Natural killer cell (primary cell): ENCODE data around the gene PTGS2. TPM values are rescaled to one million over a fixed set of nuclear protein-coding genes. Genes with fewer than 3 reads are reported as not detected.
"Not testable (repeated sequence)": the region's sequence is repeated elsewhere in the genome, so short reads cannot be mapped to it uniquely, and the experiment has no call there.

Experiments used
- ATAC-seq, 3 donors: fragments of 150-1000 bp in 2 of 3; fragments of 200-7000 bp in 1 of 3; cut with Tn5 transposase; 1 replicate in 1 of 3; 2 replicates in 2 of 3; pipeline ENCODE4 v1.10.0; 2021; ENCODE audit warnings: mild to moderate bottlenecking in 2 of 3, moderate library complexity in 2 of 3
- DNase-seq, 2 donors: peaks; one replicate each; pipeline versions ENCODE4 v3.0.0 to v3.0.0-alpha.2; 2013 to 2021; ENCODE audit warnings: mixed read lengths in 1 of 2
- H3K27ac ChIP-seq: one replicate; pipeline ENCODE4 v1.5.1; 2013; ENCODE audit warnings: mild to moderate bottlenecking, low read length
- H3K27me3 ChIP-seq: one replicate; pipeline ENCODE4 v1.6.1; 2013; ENCODE audit warnings: low read length; ENCODE audit not compliant: control insufficient read depth, insufficient read depth
- H3K36me3 ChIP-seq: one replicate; pipeline ENCODE4 v1.6.1; 2013; ENCODE audit warnings: low read length; ENCODE audit not compliant: control insufficient read depth, insufficient read depth
- H3K4me1 ChIP-seq: one replicate; pipeline ENCODE4 v1.6.1; 2013; ENCODE audit warnings: low read length; ENCODE audit not compliant: control insufficient read depth, insufficient read depth
- H3K4me3 ChIP-seq: one replicate; pipeline ENCODE4 v1.5.1; 2013; ENCODE audit warnings: low read length
- H3K9me3 ChIP-seq: one replicate; pipeline ENCODE4 v1.6.1; 2013; ENCODE audit warnings: low read length; ENCODE audit not compliant: control insufficient read depth, insufficient read depth
- H3K27ac Mint-ChIP-seq, 2 donors: one replicate each; pipeline ENCODE4 v1.8.0; 2022; ENCODE audit warnings: mild to moderate bottlenecking in 2 of 2, mixed read lengths in 2 of 2, moderate library complexity in 1 of 2
- H3K27me3 Mint-ChIP-seq, 2 donors: one replicate each; pipeline ENCODE4 v1.8.0; 2022; ENCODE audit warnings: low read depth in 2 of 2, mixed read lengths in 2 of 2
- H3K36me3 Mint-ChIP-seq: one replicate; pipeline ENCODE4 v1.8.0; 2022; ENCODE audit warnings: mixed read lengths
- H3K4me1 Mint-ChIP-seq, 2 donors: one replicate each; pipeline ENCODE4 v1.8.0; 2022; ENCODE audit warnings: mixed read lengths in 2 of 2
- H3K4me3 Mint-ChIP-seq: one replicate; pipeline ENCODE4 v1.8.0; 2022; ENCODE audit warnings: mild to moderate bottlenecking, moderate library complexity, mixed read lengths
- H3K9me3 Mint-ChIP-seq, 2 donors: one replicate each; pipeline ENCODE4 v1.8.0; 2022; ENCODE audit warnings: mixed read lengths in 2 of 2
- CTCF ChIP-seq: fragments of 200-600 bp; IDR thresholded peaks from one replicate; pipeline ENCODE4 v1.8.0; 2022; ENCODE audit warnings: antibody characterized with exemption
- WGBS: methylation state at CpG from one replicate; pipeline ENCODE4 v1.1.7; 2013; ENCODE audit warnings: missing lambda C conversion rate; ENCODE audit not compliant: insufficient coverage; 5-methylcytosine and 5-hydroxymethylcytosine counted together
- intact Hi-C: fragments of 100-400 bp; cut with micrococcal nuclease; formaldehyde crosslinking; loops from one replicate; pipeline ENCODE4 v1.14.2; 2022
- total RNA-seq, 4 donors: library from RNA; stranded (reverse); fragments of 120-200 nt in 1 of 4; gene quantifications; one replicate each; pipeline versions ENCODE4 v1.2.3 to v1.2.4, GENCODE V29; 2013 to 2022

PTGS2 gene
- total RNA-seq, 3 donors from 2014 or later (not counting 1 experiment from before 2014, with no cell fraction given): 4.0 to 32.8 (median 6.9) TPM

GRCh38 chr1:186654741-186655140 is 25.5 kb downstream of the PTGS2 start:
- Histone ChIP-seq H3K27ac (no peak overlapping the region), H3K27me3 (no peaks in the 10 kb centered on the region), H3K36me3 (no peaks in the 10 kb centered on the region), H3K4me3 (no peak overlapping the region), H3K4me1 (no peaks in the 10 kb centered on the region), H3K9me3 (no peaks in the 10 kb centered on the region)
- TF ChIP-seq CTCF: no peak
- Mint-ChIP-seq H3K4me3 (no peak overlapping the region), H3K27ac (no peak overlapping the region), H3K9me3 (peaks cover 4 to 8% of the 10 kb centered on the region in 2 donors), H3K4me1 (no peaks in the 10 kb centered on the region), H3K36me3 (no peaks in the 10 kb centered on the region), H3K27me3 (no peaks in the 10 kb centered on the region)
- intact Hi-C loops: no loop called here
- no peak for ATAC-seq
- DNase-seq: no peak
- WGBS: 86% methylated on average over 3 of the region's 3 CpGs

- Mint-ChIP-seq H3K4me1 (no peaks in the 10 kb centered on the region), H3K27ac (no peak overlapping the region), H3K36me3 (no peaks in the 10 kb centered on the region), H3K27me3 (no peaks in the 10 kb centered on the region), H3K9me3 (peaks cover 3 to 7% of the 10 kb centered on the region in 2 donors), H3K4me3 (no peak overlapping the region)
- H3K27me3 ChIP-seq: no peaks in the 10 kb centered on the region
- H3K4me1 ChIP-seq: no peaks in the 10 kb centered on the region
- no peak for DNase-seq
- no peak overlapping the region for H3K27ac ChIP-seq
- 68% methylated on average over 2 of the region's 2 CpGs for WGBS
- no peak for ATAC-seq
- no peak overlapping the region for H3K4me3 ChIP-seq
- intact Hi-C loops: no loop called here
- H3K36me3 ChIP-seq: no peaks in the 10 kb centered on the region
- H3K9me3 ChIP-seq: no peaks in the 10 kb centered on the region
- TF ChIP-seq CTCF: no peak
These were observed 26.9 kb downstream of the PTGS2 start for GRCh38 chr1:186653312-186653711.

GRCh38 chr1:186648613-186649012 is 31.6 kb downstream of the PTGS2 start:
- Mint-ChIP-seq H3K27me3 (no peaks in the 10 kb centered on the region), H3K9me3 (peaks cover 0 to 5% of the 10 kb centered on the region in 2 donors), H3K4me1 (no peaks in the 10 kb centered on the region), H3K4me3 (no peak overlapping the region), H3K36me3 (no peaks in the 10 kb centered on the region), H3K27ac (no peak overlapping the region)
- intact Hi-C loops: no loop called here
- Histone ChIP-seq H3K36me3 (no peaks in the 10 kb centered on the region), H3K4me1 (no peaks in the 10 kb centered on the region), H3K27ac (no peak overlapping the region), H3K27me3 (no peaks in the 10 kb centered on the region), H3K4me3 (no peak overlapping the region), H3K9me3 (no peaks in the 10 kb centered on the region)
- 71% methylated on average over 4 of the region's 4 CpGs for WGBS
- ATAC-seq (no peak), DNase-seq (no peak)
- no peak for TF ChIP-seq CTCF

- H3K36me3 Mint-ChIP-seq, H3K27me3 ChIP-seq, intact Hi-C loops, H3K4me1 Mint-ChIP-seq, H3K27ac Mint-ChIP-seq, H3K4me1 ChIP-seq, H3K27ac ChIP-seq, DNase-seq, H3K36me3 ChIP-seq, H3K4me3 ChIP-seq, H3K27me3 Mint-ChIP-seq, H3K9me3 Mint-ChIP-seq, ATAC-seq, H3K4me3 Mint-ChIP-seq, H3K9me3 ChIP-seq: not testable (repeated sequence)
- 100% methylated on average over 4 of the region's 4 CpGs for WGBS
These were observed 32.2 kb downstream of the PTGS2 start for GRCh38 chr1:186647985-186648384.
